Measurements from ENCODE around the gene LMO2. TPM values are rescaled to one million over a fixed set of nuclear protein-coding genes. Genes with fewer than 3 reads are reported as not detected.

The LMO2 gene
- total RNA-seq, 2 donors from 2014 or later: 1.1 to 1.2 TPM

DNA sequence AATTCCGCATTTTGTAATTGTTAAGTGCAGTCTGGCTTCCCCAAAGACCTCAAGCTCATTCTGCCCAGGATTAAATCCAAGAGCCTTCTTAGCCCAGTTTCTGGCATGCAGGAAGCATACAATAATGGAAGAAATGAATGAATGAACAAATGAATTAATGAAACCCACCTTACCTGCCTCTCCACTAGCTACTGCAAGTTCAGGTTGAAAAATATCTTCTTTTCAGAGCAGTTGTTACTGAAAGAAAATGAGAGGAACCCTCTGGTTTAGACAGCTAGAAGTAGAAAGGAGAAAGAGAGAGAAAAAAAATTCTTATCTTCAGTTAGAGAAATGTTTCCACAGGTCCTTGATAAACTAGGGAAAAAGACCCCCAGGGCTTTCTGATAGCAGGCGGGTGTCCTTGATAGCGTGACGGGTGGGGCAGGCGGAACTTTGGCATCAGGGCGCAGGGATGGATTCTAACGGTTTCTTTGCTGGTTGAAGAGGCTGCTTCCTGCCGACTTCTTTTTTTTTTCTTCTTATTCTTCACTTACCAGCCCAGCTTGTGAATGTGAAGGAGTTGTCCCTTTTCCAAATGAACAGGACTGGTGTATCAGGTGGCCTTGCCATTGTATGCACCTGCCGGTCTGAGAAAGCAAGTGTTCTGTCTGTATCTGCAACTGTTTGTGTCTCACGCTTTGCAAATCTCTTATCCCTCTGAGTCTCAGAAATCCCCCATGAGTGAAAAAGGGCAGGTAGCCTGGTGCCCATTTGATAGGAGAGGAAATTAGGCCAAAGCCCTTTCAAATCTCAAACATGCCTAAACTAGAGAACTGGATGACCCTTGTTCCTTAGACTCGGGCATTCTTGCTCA, 10.0 kb downstream of the LMO2 start:
- Mint-ChIP-seq H3K27me3 (ENCODE audit: insufficient read depth) (peaks cover 8% of the 10 kb centered on the region), H3K4me3 (no peak overlapping the region), H3K9me3 (no peaks in the 10 kb centered on the region), H3K36me3 (ENCODE audit: low read depth) (no peaks in the 10 kb centered on the region), H3K4me1 (peaks cover 10% of the 10 kb centered on the region), H3K27ac (no peak overlapping the region)
- TF ChIP-seq CTCF (conservative IDR thresholded peaks at IDR 0.05): no peak
- H3K27ac ChIP-seq (ENCODE audit: low read depth, low read length): no peak overlapping the region
- no peak overlapping the region for H3K4me3 ChIP-seq (ENCODE audit: low read length)
- 89 to 100% methylated on average over 7 to 11 of the region's 11 CpGs for WGBS, 2 experiments (ENCODE audit: insufficient coverage in 1 of 2, insufficient read length in 1 of 2)
- DNase-seq: no peak
- H3K9me3 ChIP-seq (ENCODE audit: control insufficient read depth, low read length): no peaks in the 10 kb centered on the region
- peaks cover 13% of the 10 kb centered on the region for H3K27me3 ChIP-seq (ENCODE audit: control insufficient read depth, insufficient read depth, low read length, poor library complexity, severe bottlenecking)
- no peaks in the 10 kb centered on the region for H3K36me3 ChIP-seq (ENCODE audit: control insufficient read depth, insufficient read depth, low read length)
- no peaks in the 10 kb centered on the region for H3K4me1 ChIP-seq (ENCODE audit: control insufficient read depth, insufficient read depth, low read length)
- H3K9ac ChIP-seq (ENCODE audit: extremely low read depth, low read length, poor library complexity, severe bottlenecking): no peak overlapping the region

GRCh38 chr11:33880979-33881378, 10.9 kb downstream of the LMO2 start:
- Mint-ChIP-seq H3K27me3 (ENCODE audit: insufficient read depth) (peaks cover 12% of the 10 kb centered on the region), H3K9me3 (no peaks in the 10 kb centered on the region), H3K4me3 (no peak overlapping the region), H3K27ac (no peak overlapping the region), H3K4me1 (peaks cover 10% of the 10 kb centered on the region), H3K36me3 (ENCODE audit: low read depth) (no peaks in the 10 kb centered on the region)
- no peaks in the 10 kb centered on the region for H3K4me1 ChIP-seq (ENCODE audit: control insufficient read depth, insufficient read depth, low read length)
- H3K9ac ChIP-seq (ENCODE audit: extremely low read depth, low read length, poor library complexity, severe bottlenecking): no peak overlapping the region
- DNase-seq: no peak
- TF ChIP-seq CTCF (conservative IDR thresholded peaks at IDR 0.05): no peak
- no peaks in the 10 kb centered on the region for H3K9me3 ChIP-seq (ENCODE audit: control insufficient read depth, low read length)
- peaks cover 21% of the 10 kb centered on the region for H3K27me3 ChIP-seq (ENCODE audit: control insufficient read depth, insufficient read depth, low read length, poor library complexity, severe bottlenecking)
- WGBS, 2 experiments (ENCODE audit: insufficient coverage in 1 of 2, insufficient read length in 1 of 2): 95 to 96% methylated on average over 6 to 7 of the region's 7 CpGs
- no peaks in the 10 kb centered on the region for H3K36me3 ChIP-seq (ENCODE audit: control insufficient read depth, insufficient read depth, low read length)
- no peak overlapping the region for H3K4me3 ChIP-seq (ENCODE audit: low read length)
- H3K27ac ChIP-seq (ENCODE audit: low read depth, low read length): no peak overlapping the region

- DNase-seq: no peak
- H3K9me3 Mint-ChIP-seq: no peaks in the 10 kb centered on the region
- Histone ChIP-seq H3K9ac (ENCODE audit: extremely low read depth, low read length, poor library complexity, severe bottlenecking) (no peak overlapping the region), H3K27ac (ENCODE audit: low read depth, low read length) (no peak overlapping the region), H3K4me1 (ENCODE audit: control insufficient read depth, insufficient read depth, low read length) (no peaks in the 10 kb centered on the region), H3K27me3 (ENCODE audit: control insufficient read depth, insufficient read depth, low read length, poor library complexity, severe bottlenecking) (peaks cover 35% of the 10 kb centered on the region), H3K9me3 (ENCODE audit: control insufficient read depth, low read length) (no peaks in the 10 kb centered on the region), H3K4me3 (ENCODE audit: low read length) (no peak overlapping the region), H3K36me3 (ENCODE audit: control insufficient read depth, insufficient read depth, low read length) (no peaks in the 10 kb centered on the region)
- H3K4me3 Mint-ChIP-seq: no peak overlapping the region
- H3K27me3 Mint-ChIP-seq (ENCODE audit: insufficient read depth): peaks cover 14% of the 10 kb centered on the region
- no peak for TF ChIP-seq CTCF (conservative IDR thresholded peaks at IDR 0.05)
- no peaks in the 10 kb centered on the region for H3K36me3 Mint-ChIP-seq (ENCODE audit: low read depth)
- no peak overlapping the region for H3K27ac Mint-ChIP-seq
- peaks cover 10% of the 10 kb centered on the region for H3K4me1 Mint-ChIP-seq
- 94 to 97% methylated on average over 6 to 9 of the region's 9 CpGs for WGBS, 2 experiments (ENCODE audit: insufficient coverage in 1 of 2, insufficient read length in 1 of 2)
These were observed 12.5 kb downstream of the LMO2 start for GRCh38 chr11:33879375-33879774.
